Right lobe of liver (tissue), 6 donors: ENCODE measurements around the gene NT5C1B. TPM values are rescaled to one million over a fixed set of nuclear protein-coding genes. Genes with fewer than 3 reads are reported as not detected.

Experiments used
- ATAC-seq, 4 donors: fragments of 200-7000 bp; cut with Tn5 transposase; one replicate each; pipeline ENCODE4 v1.9.1; 2020; ENCODE audit warnings: mild to moderate bottlenecking in 4 of 4, moderate library complexity in 4 of 4
- DNase-seq, 3 donors: peaks; one replicate each; pipeline ENCODE4 v3.0.0-alpha.2; 2020
- H3K27ac ChIP-seq, 3 donors: fragments of 200-600 bp; one replicate each; pipeline ENCODE4 v1.8.0; 2022
- H3K27me3 ChIP-seq, 2 donors: fragments of 200-600 bp; one replicate each; pipeline ENCODE4 v1.8.0; 2022
- H3K36me3 ChIP-seq, 4 donors: fragments of 200-600 bp; sonication (generic) in 1 of 4; one replicate each; pipeline versions ENCODE4 v1.5.1 to v1.8.0; 2017 to 2022; ENCODE audit warnings: control low read depth in 1 of 4
- H3K4me1 ChIP-seq, 4 donors: fragments of 200-600 bp; sonication (generic) in 1 of 4; one replicate each; pipeline versions ENCODE4 v1.5.1 to v1.8.0; 2017 to 2022; ENCODE audit warnings: control low read depth in 1 of 4
- H3K4me3 ChIP-seq, 3 donors: fragments of 200-600 bp; one replicate each; pipeline ENCODE4 v1.8.0; 2022
- H3K9me3 ChIP-seq, 4 donors: fragments of 200-600 bp; sonication (generic) in 1 of 4; one replicate each; pipeline versions ENCODE4 v1.5.1 to v1.8.0; 2017 to 2022; ENCODE audit warnings: control low read depth in 1 of 4
- CTCF ChIP-seq, 4 donors: fragments of 200-600 bp in 3 of 4; fragments of 450-650 bp in 1 of 4; IDR thresholded peaks; one replicate each; pipeline versions ENCODE4 v1.5.1 to v1.8.0; 2016 to 2022; ENCODE audit warnings: antibody characterized with exemption in 4 of 4, mild to moderate bottlenecking in 2 of 4
- POLR2A ChIP-seq: fragments of 450-650 bp; IDR thresholded peaks from one replicate; pipeline ENCODE4 v1.6.1; 2017; ENCODE audit warnings: antibody characterized with exemption, mild to moderate bottlenecking
- WGBS: methylation state at CpG from one replicate; pipeline ENCODE4 v1.1.6; 2018; ENCODE audit warnings: low coverage, low lambda C conversion rate; ENCODE audit not compliant: insufficient coverage; ENCODE audit errors: missing lambda C conversion rate; 5-methylcytosine and 5-hydroxymethylcytosine counted together
- intact Hi-C, 2 donors: fragments of 100-400 bp; cut with DNase I; formaldehyde crosslinking; loops; one replicate each; pipeline versions ENCODE4 v1.11.2 to v1.14.1; 2022
- total RNA-seq, 6 experiments: library from RNA; depleted of rRNA in 2 of 6; stranded (reverse); fragments of >200 nt in 2 of 6; fragmentation: NEBNext Ultra II Directional in 3 of 6; extraction: Animal tissue kit (Norgen Biotek cat#: 25700) in 3 of 6; gene quantifications; one replicate each; pipeline versions ENCODE4 v1.1.0 to v1.2.4, GENCODE V29; 2016 to 2023
- donor health status: DM: no; HTN: yes; CAD: no.
- donor health status: DM: no; HTN: no; CAD: no.
- donor health status: DM: no; HTN: no; CAD: no.
- donor health status: DM: no; HTN: yes; CAD: no.
- donor health status: DM: no; HTN: yes; CAD: no.

The NT5C1B gene
- total RNA-seq, 6 experiments from 2014 or later = not detected

- intact Hi-C loops = no loop called here
- peaks cover 0 to 50% (median 19%) of the 10 kb centered on the region in 4 donors for H3K4me1 ChIP-seq
- H3K27ac ChIP-seq = peak overlapping the region in 2 of 3 donors; percentile 10 to 17
- 46% methylated on average over 2 of the region's 2 CpGs for WGBS
- H3K4me3 ChIP-seq = no peak overlapping the region
- no peaks in the 10 kb centered on the region for H3K9me3 ChIP-seq
- TF ChIP-seq POLR2A (no peak), CTCF (IDR thresholded peaks at IDR 0.05) (no peak)
- DNase-seq (no peak), ATAC-seq (peak; percentile 63 to 71 (median 68))
- H3K27me3 ChIP-seq = no peaks in the 10 kb centered on the region
- no peaks in the 10 kb centered on the region for H3K36me3 ChIP-seq
These were observed 10.3 kb upstream of the NT5C1B start for GRCh38 chr2:18599509-18600254.

DNA sequence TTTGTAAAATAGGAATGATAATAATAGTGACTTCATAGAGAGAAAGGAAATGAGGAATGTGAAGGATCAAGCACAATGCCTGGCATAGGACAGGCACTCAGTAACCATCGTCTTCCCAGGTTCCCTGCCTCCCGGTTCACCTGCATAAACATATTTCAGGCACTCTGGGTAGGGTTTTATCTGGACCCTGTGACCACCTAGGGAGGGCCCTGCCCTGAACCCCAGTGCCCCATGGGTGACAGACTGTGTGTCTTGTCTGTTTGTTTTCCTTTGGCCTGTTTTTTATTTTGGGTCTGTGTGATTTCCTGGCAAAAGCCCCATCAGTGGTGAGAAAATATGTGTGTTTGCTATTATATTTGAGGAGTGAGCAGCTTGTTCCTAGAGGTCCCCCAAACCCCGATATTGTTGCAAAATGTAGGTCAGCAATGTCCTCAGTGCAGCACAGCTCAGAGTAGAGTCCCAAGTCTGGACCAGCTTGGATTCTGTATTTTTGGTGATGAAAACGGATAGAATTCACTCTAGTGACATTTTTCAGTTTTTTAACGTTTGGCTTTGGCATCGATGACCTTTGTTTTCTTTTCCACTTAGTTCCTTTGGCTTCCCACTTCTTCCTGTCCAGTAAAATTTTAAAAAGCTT, 9.6 kb upstream of the NT5C1B start:
- Histone ChIP-seq H3K27me3 (no peaks in the 10 kb centered on the region), H3K4me3 (no peak overlapping the region), H3K4me1 (peaks cover 0 to 44% (median 19%) of the 10 kb centered on the region in 4 donors), H3K27ac (peak overlapping the region; percentile 8 to 30 (median 10)), H3K36me3 (no peaks in the 10 kb centered on the region), H3K9me3 (no peaks in the 10 kb centered on the region)
- peak; percentile 47 to 66 (median 57) for ATAC-seq
- WGBS = 23% methylated on average over 6 of the region's 6 CpGs
- intact Hi-C loops = no loop called here
- peak in 1 of 3 donors; percentile 24 for DNase-seq
- no peak for TF ChIP-seq CTCF (IDR thresholded peaks at IDR 0.05)
- TF ChIP-seq POLR2A = no peak

DNA sequence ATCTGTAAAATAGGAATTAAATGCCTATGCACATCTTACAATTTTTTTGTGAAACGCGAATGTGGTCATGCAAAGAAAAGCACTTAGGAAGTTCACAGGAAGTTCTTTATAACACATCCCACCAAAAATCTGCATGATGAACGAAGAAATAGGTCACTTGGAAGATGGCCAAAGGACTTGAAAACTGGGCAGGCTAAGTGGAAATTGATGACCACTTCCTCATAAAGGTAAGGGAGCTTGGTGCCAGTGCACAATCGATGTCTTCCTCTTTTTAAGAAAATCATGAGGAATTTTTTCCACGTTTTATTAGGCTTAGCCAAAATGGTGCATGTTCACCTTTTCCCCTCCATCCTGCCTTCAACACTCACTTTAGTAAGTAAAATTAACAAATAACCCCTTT, 8.2 kb upstream of the NT5C1B start:
- Histone ChIP-seq H3K27me3 (no peaks in the 10 kb centered on the region), H3K4me3 (no peak overlapping the region), H3K4me1 (peaks cover 0 to 39% (median 19%) of the 10 kb centered on the region in 4 donors), H3K9me3 (no peaks in the 10 kb centered on the region), H3K36me3 (no peaks in the 10 kb centered on the region), H3K27ac (peak overlapping the region in 1 of 3 donors; percentile 9)
- ATAC-seq (peak in 3 of 4 donors; percentile 12 to 31 (median 13)), DNase-seq (no peak)
- intact Hi-C loops = no loop called here
- no peak for TF ChIP-seq CTCF (IDR thresholded peaks at IDR 0.05)
- TF ChIP-seq POLR2A = no peak
- WGBS = 14% methylated on average over 5 of the region's 5 CpGs

- H3K9me3 ChIP-seq = no peaks in the 10 kb centered on the region
- 22% methylated on average over 3 of the region's 3 CpGs for WGBS
- peaks cover 0 to 39% (median 19%) of the 10 kb centered on the region in 4 donors for H3K4me1 ChIP-seq
- no peaks in the 10 kb centered on the region for H3K36me3 ChIP-seq
- H3K27me3 ChIP-seq = no peaks in the 10 kb centered on the region
- H3K4me3 ChIP-seq = no peak overlapping the region
- TF ChIP-seq POLR2A (no peak), CTCF (IDR thresholded peaks at IDR 0.05) (no peak)
- ATAC-seq (peak; percentile 72 to 88 (median 83)), DNase-seq (peak in 1 of 3 donors; percentile 63)
- intact Hi-C loops = no loop called here
- H3K27ac ChIP-seq = peak overlapping the region in 2 of 3 donors; percentile 16 to 56
These were observed 7.6 kb upstream of the NT5C1B start for GRCh38 chr2:18596993-18597392.
